Endodermal cell (in vitro differentiated cells): Measurements from ENCODE around the gene RHBDF1. TPM values are rescaled to one million over a fixed set of nuclear protein-coding genes. Genes with fewer than 3 reads are reported as not detected.
A peak's percentile ranks its signal among the peaks of the same experiment; 100 is the strongest.

Experiments used
- DNase-seq: peaks from one replicate; pipeline ENCODE4 v3.0.0-alpha.2; 2017
- H3K27ac ChIP-seq: 2 replicates; pipeline ENCODE4 v1.5.1; 2013; ENCODE audit warnings: mild to moderate bottlenecking, low read depth, low read length, moderate library complexity
- H3K27me3 ChIP-seq: 2 replicates; pipeline ENCODE4 v1.6.1; 2013; ENCODE audit warnings: mild to moderate bottlenecking, low read length, moderate library complexity; ENCODE audit not compliant: insufficient read depth, control insufficient read depth, poor library complexity, severe bottlenecking
- H3K36me3 ChIP-seq: 2 replicates; pipeline ENCODE4 v1.7.0; 2013; ENCODE audit warnings: mild to moderate bottlenecking, low read length, moderate library complexity; ENCODE audit not compliant: control insufficient read depth, insufficient read depth
- H3K4me1 ChIP-seq: one replicate; pipeline ENCODE4 v1.7.0; 2013; ENCODE audit warnings: low read length; ENCODE audit not compliant: control insufficient read depth, insufficient read depth
- H3K4me3 ChIP-seq: 2 replicates; pipeline ENCODE4 v1.5.1; 2013; ENCODE audit warnings: mild to moderate bottlenecking, low read length, moderate library complexity
- H3K9ac ChIP-seq: 2 replicates; pipeline ENCODE4 v1.6.1; 2013; ENCODE audit warnings: mild to moderate bottlenecking, low read length, moderate library complexity; ENCODE audit not compliant: poor library complexity, severe bottlenecking; ENCODE audit errors: extremely low read depth
- H3K9me3 ChIP-seq: 2 replicates; pipeline ENCODE4 v1.6.1; 2013; ENCODE audit warnings: mild to moderate bottlenecking, low read length, moderate library complexity; ENCODE audit not compliant: control insufficient read depth
- H3K27ac Mint-ChIP-seq: 2 replicates; pipeline ENCODE4 v1.8.0; 2020; ENCODE audit warnings: mixed read lengths
- H3K27me3 Mint-ChIP-seq: 2 replicates; pipeline ENCODE4 v1.8.0; 2021; ENCODE audit warnings: mild to moderate bottlenecking, mixed read lengths; ENCODE audit not compliant: insufficient read depth
- H3K36me3 Mint-ChIP-seq: 2 replicates; pipeline ENCODE4 v1.8.0; 2020; ENCODE audit warnings: low read depth, mixed read lengths
- H3K4me1 Mint-ChIP-seq: 2 replicates; pipeline ENCODE4 v1.8.0; 2020; ENCODE audit warnings: mixed read lengths
- H3K4me3 Mint-ChIP-seq: 2 replicates; pipeline ENCODE4 v1.8.0; 2020; ENCODE audit warnings: mild to moderate bottlenecking, moderate library complexity, mixed read lengths
- H3K9me3 Mint-ChIP-seq: 2 replicates; pipeline ENCODE4 v1.8.0; 2020; ENCODE audit warnings: mild to moderate bottlenecking, mixed read lengths
- CTCF ChIP-seq: fragments of 200-600 bp; sonication (generic); conservative IDR thresholded peaks from 2 replicates; pipeline ENCODE4 v1.5.0; 2021; ENCODE audit warnings: antibody characterized with exemption, mild to moderate bottlenecking
- WGBS, 2 experiments: methylation state at CpG; one replicate each; pipeline versions ENCODE4 v1.1.5 to v1.1.7; 2013; ENCODE audit warnings: missing lambda C conversion rate in 2 of 2, mixed read lengths in 1 of 2; ENCODE audit not compliant: insufficient coverage in 1 of 2, insufficient read length in 1 of 2; 5-methylcytosine and 5-hydroxymethylcytosine counted together
- total RNA-seq, 2 donors: library from RNA; stranded (reverse); fragmentation: NEBNext Ultra II Directional in 1 of 2; extraction: Animal tissue kit (Norgen Biotek cat#: 25700) in 1 of 2; gene quantifications; 2 replicates in 1 of 2; 3 replicates in 1 of 2; pipeline ENCODE4 v1.2.1, GENCODE V29; 2021

RHBDF1 gene
- total RNA-seq, 2 donors from 2014 or later, result 70.7 to 76.4 TPM

GRCh38 chr16:76535-77272 lies 4.3 kb upstream of the RHBDF1 start:
- Histone ChIP-seq H3K27ac (no peak overlapping the region), H3K4me3 (peak overlapping the region; percentile 85), H3K9me3 (no peaks in the 10 kb centered on the region), H3K9ac (no peak overlapping the region), H3K36me3 (peaks cover 12% of the 10 kb centered on the region), H3K4me1 (peaks cover 22% of the 10 kb centered on the region), H3K27me3 (no peaks in the 10 kb centered on the region)
- Mint-ChIP-seq H3K27me3 (no peaks in the 10 kb centered on the region), H3K36me3 (peaks cover 10% of the 10 kb centered on the region), H3K27ac (peak overlapping the region; percentile 95), H3K9me3 (no peaks in the 10 kb centered on the region), H3K4me1 (peaks cover 40% of the 10 kb centered on the region), H3K4me3 (peak overlapping the region; percentile 75)
- TF ChIP-seq CTCF, result no peak
- 76 to 80% methylated on average over 8 to 13 of the region's 13 CpGs for WGBS, 2 experiments
- DNase-seq, result peak; percentile 72

DNA sequence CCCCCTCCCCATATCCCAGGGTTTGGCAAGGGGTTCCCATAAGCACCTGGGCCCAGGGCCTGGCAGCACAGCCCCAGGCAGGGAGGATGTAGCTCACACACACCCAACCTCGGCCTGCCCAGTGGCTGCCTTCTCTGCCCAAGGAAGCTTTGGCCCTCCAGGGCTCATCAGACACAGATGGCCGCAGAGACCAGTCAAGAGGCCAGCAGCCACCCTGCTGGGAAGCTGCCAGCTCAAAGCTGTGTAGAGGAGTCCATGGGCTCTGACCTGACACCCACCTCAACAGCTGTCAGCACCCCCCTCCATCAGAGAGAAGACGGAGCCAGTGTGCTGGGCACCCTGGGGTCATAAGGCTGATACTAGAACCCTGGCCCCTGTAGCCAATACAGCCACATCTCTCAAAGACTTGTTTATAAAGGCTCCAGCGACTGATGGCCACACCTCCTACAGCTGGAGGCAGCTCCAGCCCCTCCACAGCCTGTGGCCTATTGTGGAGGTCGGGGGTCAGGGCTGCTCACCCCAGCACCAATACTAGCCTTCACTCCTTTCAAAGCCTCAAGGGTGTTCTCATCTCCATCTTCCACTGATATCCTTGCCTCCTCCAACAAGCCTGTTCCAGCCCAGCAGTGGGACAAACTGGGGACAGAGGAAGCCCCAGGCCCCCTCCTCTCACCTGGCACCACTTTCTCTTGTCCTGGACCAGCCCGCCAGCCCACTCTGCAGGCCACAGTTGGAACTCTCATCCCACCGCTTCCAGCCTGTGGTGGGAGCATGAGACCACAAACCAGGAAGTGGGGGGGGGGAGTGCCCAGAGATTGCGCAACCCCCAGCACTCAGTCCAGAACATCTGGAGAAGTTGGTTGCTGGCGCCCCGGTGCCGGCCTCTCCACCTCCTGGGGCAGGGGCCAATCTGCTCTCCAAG lies 3.4 kb upstream of the RHBDF1 start:
- Mint-ChIP-seq H3K27me3 (no peaks in the 10 kb centered on the region), H3K36me3 (peaks cover 10% of the 10 kb centered on the region), H3K4me3 (no peak overlapping the region), H3K4me1 (peaks cover 42% of the 10 kb centered on the region), H3K27ac (peak overlapping the region; percentile 95), H3K9me3 (no peaks in the 10 kb centered on the region)
- Histone ChIP-seq H3K9me3 (no peaks in the 10 kb centered on the region), H3K9ac (no peak overlapping the region), H3K27ac (peak overlapping the region; percentile 4), H3K4me3 (no peak overlapping the region), H3K36me3 (peaks cover 12% of the 10 kb centered on the region), H3K27me3 (no peaks in the 10 kb centered on the region), H3K4me1 (peaks cover 27% of the 10 kb centered on the region)
- peak; percentile 58 for TF ChIP-seq CTCF
- peak; percentile 90 for DNase-seq
- WGBS, 2 experiments, result 83 to 86% methylated on average over 2 to 11 of the region's 11 CpGs

DNA sequence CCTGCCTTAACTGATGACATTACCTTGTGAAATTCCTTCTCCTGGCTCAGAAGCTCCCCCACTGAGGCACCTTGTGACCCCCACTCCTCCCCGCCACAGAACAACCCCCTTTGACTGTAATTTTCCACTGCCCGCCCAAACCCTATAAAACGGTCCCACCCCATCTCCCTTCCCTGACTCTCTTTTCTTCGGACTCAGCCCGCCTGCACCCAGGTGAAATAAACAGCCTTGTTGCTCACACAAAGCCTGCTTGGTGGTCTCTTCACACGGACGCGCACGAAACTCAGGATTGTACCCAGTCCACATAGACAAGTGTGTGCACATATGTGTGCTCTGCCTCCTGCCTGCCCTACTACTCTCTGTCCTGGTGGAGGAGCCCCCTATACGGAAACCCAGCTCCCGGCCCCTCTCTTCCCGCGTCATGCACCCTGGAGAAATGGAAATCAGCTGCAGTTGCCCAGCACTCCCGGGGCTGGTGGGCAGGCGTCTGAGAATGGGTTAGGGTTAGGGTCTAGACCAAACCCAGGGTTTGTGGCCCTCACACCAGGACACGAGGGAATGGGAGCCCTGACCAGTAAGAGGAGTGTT lies 2.4 kb upstream of the RHBDF1 start:
- Mint-ChIP-seq H3K36me3 (peaks cover 3% of the 10 kb centered on the region), H3K4me1 (peaks cover 46% of the 10 kb centered on the region), H3K27ac (peak overlapping the region; percentile 95), H3K9me3 (no peaks in the 10 kb centered on the region), H3K4me3 (peak overlapping the region; percentile 56), H3K27me3 (no peaks in the 10 kb centered on the region)
- Histone ChIP-seq H3K36me3 (peaks cover 4% of the 10 kb centered on the region), H3K4me3 (no peak overlapping the region), H3K9me3 (no peaks in the 10 kb centered on the region), H3K4me1 (peaks cover 33% of the 10 kb centered on the region), H3K27me3 (no peaks in the 10 kb centered on the region), H3K27ac (peak overlapping the region; percentile 4), H3K9ac (no peak overlapping the region)
- TF ChIP-seq CTCF, result peak; percentile 42
- peak; percentile 88 for DNase-seq
- WGBS, 2 experiments, result 75 to 79% methylated on average over 11 to 16 of the region's 16 CpGs
